GM21381 (cell line): ENCODE measurements around the gene HSD17B4.
"Not testable (repeated sequence)": the region's sequence is repeated elsewhere in the genome, so short reads cannot be mapped to it uniquely, and the experiment has no call there.

Experiments used
- ATAC-seq: cut with Tn5 transposase; IDR thresholded peaks from one replicate; pipeline ENCODE4 v1.9.1; 2021; ENCODE audit warnings: mild to moderate bottlenecking, moderate library complexity; ENCODE audit not compliant: unreplicated experiment

Gene HSD17B4, protein sequence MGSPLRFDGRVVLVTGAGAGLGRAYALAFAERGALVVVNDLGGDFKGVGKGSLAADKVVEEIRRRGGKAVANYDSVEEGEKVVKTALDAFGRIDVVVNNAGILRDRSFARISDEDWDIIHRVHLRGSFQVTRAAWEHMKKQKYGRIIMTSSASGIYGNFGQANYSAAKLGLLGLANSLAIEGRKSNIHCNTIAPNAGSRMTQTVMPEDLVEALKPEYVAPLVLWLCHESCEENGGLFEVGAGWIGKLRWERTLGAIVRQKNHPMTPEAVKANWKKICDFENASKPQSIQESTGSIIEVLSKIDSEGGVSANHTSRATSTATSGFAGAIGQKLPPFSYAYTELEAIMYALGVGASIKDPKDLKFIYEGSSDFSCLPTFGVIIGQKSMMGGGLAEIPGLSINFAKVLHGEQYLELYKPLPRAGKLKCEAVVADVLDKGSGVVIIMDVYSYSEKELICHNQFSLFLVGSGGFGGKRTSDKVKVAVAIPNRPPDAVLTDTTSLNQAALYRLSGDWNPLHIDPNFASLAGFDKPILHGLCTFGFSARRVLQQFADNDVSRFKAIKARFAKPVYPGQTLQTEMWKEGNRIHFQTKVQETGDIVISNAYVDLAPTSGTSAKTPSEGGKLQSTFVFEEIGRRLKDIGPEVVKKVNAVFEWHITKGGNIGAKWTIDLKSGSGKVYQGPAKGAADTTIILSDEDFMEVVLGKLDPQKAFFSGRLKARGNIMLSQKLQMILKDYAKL

GRCh38 chr5:119452373-119453039, at the start of gene HSD17B4:
Gene HSD17B4 (plus strand): TSS chr5:119452497. CDS start chr5:119452576, 79 bp downstream.
- ATAC-seq: peak; percentile 95

GRCh38 chr5:119402555-119402954, 49.7 kb upstream of the HSD17B4 start:
- no peak for ATAC-seq

- no peak for ATAC-seq
These were observed 48.3 kb upstream of the HSD17B4 start for GRCh38 chr5:119404033-119404432.

DNA sequence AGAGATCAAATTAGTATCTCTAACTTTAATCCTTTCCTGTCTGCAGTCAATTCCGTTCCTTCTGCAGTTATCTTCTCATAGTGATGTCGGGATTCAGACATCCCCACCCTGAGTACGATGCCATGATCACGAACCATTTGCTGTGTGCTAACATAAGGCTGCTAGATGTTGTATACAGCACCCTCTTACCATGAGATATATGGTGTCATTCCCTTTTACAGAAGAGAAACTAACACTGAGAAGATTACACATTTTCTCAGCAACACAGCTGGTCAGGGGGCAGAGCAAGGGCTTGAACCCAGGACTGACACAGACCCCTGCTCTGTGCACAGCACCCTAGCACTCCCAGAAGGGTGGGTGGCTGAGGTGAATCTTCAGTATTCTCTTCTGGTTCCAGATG, 46.9 kb upstream of the HSD17B4 start:
- no peak for ATAC-seq

- ATAC-seq: no peak
These were observed 45.7 kb upstream of the HSD17B4 start for GRCh38 chr5:119406551-119407110.

- peak; percentile 39 for ATAC-seq
These were observed 43.0 kb upstream of the HSD17B4 start for GRCh38 chr5:119409235-119409815.

DNA sequence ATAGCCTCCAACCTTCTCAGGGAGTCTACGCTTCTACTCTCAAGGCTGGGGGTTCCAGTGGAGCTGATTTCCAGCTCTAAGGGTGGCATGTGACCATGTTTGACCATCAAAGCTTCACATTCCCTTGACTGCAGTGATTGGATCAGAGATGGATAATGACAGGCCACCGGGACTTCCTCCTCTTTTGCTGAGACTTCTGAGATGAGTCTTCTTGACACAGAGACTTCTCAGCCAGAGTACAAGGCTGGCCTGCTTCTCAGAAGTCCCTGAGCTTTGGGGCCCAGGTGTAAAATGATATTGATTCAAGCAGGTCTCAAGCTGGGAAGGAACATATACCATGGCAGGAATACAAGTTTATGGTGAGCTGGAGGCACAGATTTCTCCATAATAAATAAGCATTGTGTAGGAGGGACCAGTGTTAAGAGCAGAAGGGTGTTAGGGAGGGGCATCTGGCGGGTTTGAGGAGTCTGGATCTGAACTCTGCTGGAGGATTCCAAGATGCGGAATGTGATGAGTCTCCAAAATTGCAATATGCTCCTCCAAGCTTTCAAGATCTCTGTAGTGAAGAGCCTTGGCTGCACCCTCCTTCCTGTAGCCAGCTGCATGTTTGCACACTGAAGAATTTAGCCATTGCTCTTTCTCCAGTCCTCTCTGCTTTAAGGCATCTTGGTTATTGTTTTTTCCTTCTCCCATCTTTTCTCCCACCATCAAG, 41.7 kb upstream of the HSD17B4 start:
- ATAC-seq: no peak

DNA sequence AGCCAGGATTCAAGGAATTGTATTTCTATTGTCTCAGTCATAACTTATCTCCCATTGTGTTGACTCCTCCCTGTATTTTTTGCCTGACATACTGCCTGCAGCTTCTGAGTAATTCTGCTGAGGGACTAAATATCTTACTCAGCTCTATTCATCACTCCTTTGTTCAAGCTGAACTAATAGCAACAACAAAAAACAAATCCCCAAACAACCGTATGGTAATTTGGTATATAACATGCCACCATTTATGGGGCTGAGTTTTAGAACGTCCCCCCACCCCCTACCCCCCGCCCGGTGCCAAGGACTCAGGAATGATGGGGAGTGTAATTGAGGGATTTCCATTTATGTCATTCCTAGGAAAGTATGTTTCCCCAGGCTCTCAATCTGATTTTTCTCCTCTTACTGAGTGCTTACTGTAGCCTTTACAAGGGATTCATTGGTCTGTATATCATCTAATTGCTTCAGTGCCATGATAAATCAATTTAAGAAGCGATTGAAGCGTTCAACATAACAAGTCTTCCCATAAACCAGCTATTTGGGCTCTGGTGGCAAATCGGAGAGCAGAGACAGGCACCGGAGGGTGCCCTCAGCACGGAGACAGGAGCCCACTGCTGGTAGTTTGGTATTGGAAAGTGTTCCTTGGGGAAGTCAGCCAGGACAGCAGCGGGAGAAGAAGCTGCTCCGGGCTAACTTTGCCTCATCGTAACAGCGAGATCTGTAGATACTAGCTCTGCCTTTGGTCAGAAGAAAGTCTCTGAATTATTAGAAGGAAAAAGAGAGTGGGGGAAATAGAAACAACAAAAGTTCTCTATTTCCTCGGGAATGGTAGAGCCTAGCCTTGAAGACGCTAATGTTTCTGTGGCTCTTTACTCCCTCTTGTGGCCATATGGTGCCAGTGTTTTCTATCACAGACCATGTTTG, 40.7 kb upstream of the HSD17B4 start:
- ATAC-seq: peak; percentile 56

DNA sequence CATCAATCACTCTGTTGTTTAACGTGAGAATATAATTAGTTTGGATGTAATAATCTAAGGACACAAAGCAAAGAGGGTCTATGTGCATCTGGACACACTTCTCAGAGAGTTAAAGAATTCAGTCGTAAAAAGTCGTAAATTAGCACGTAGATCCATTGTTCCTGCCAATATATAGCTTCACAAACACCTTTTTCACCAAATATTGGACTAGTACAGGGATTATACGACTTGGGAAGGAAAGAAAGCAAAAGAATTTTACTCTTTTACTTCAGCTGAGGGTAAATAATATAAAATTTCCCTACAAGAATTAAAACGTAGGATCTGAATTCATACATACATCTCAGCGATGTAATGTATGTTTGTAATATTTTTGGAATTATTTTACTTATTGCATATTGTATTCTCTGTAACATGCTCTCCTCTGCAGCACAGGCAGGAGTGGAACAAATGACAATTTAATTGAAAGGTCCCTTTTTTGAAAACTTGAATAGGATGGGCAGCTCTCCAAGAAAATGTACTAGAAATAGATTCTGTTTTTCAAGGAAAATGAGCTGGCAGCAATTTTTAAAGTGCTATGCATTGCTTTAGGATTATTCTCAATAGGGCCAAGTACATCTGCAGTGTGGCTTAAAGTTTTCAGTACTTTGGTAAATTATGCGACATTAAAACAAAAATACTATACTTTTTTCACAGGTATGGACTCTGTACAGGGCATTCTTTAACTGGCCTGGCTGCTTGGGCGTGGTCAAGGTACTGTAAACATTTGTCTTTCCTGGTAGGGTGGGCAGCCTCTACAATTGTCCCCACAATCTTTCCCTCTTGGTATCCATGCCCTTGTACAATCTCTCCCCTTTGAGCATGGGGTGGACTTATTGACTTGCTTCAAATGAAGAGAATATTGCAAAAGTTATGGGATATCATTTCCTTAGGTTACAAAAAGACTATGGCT, 39.7 kb upstream of the HSD17B4 start:
- no peak for ATAC-seq

DNA sequence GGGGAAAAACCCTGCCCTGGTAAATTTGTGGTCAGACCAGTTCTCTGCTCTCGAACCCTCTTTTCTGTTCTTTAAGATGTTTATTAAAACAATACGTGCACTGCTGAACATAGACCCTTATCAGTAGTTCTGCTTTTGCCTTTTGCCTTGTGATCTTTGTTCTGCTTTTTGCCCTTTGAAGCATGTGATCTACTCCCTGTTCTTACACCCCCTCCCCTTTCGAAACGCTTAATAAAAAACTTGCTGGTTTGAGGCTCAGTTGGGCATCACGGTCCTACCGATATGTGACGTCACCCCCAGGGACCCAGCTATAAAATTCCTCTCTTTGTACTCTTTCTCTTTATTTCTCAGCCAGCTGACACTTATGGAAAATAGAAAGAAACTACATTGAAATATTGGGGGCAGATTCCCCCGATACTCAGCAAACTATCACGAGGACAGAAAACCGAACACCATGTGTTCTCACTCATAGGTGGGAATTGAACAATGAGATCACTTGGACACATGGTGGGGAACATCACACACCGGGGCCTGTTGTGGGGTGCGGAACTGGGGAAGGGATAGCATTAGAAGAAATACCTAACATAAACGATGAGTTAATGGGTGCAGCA, 38.1 kb upstream of the HSD17B4 start:
- not testable (repeated sequence) for ATAC-seq

DNA sequence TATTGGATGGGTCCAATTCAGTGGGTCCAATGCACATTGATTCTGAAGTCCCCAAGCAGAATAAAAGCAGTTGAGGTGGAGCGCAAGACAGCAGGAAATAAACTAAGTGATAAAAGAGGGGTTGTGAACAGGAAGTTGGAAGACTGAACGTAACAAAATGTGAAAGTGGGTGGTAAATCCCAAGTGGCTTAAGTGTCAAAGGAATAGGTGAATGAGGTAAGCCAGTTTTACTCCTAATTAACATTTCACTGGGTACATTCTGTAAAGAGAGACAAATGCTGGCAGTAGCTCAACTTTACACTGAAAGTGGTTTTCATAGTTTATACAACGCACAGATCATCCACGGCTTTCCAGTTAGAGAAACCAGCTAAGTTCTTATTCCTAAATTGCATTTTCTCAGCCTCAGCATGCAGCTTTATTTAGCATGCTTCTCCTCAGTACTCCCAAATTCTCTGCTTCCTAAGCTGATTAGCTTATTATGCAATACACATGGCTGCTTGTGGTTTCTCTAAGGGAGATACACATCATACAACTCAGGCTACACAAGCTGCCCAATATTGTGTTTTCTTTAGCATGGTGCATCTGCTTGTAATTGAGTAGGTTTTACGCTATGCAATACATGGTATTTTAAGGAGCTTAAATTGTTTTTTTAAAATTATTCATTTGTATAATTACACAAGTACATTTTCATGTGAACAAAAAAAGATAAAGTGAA, 34.2 kb upstream of the HSD17B4 start:
- ATAC-seq: no peak

GRCh38 chr5:119418606-119419100, 33.6 kb upstream of the HSD17B4 start:
- peak; percentile 76 for ATAC-seq

GRCh38 chr5:119420169-119420568, 32.1 kb upstream of the HSD17B4 start:
- no peak for ATAC-seq

DNA sequence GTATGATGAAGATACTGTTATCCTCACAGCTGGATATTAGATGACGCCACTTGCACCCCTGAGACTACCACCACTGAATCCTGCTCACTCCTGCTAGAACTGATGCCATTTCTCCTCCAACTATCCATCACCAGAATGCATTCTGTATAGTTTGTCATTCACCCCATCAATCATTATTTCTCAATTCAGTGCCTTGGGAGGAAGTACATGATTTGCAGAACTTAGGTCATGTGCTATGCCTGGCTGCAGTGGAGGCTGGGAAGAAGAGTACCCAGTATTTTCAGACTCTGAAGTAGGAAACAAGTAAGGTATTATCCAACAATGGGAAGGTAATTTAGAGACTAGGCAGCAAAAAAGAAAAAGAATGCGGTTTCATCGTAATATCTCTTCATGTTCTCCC, 26.2 kb upstream of the HSD17B4 start:
- ATAC-seq: no peak

DNA sequence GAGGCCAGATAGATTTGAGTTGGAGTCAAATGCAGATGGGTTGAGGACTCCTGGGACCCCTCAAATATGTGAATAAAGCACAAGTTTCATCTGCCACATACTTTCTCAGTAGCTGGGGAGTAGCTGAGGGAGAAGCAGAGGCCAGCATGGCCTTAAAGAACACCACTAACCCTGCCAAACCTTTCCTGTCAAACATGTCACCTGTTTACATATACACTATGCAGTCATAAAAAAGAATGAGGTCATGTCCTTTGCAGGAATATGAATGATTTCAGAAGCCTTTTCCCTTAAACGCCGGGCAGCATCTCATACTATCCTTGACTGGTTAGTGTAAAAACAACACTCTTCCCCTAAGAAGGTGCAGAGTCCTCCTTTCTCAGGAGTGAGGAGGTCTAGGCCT, 25.2 kb upstream of the HSD17B4 start:
- ATAC-seq: no peak

GRCh38 chr5:119427596-119427995, 24.7 kb upstream of the HSD17B4 start:
- not testable (repeated sequence) for ATAC-seq

GRCh38 chr5:119428166-119428565, 24.1 kb upstream of the HSD17B4 start:
- ATAC-seq: not testable (repeated sequence)
